ENCODE data around the gene TACC3. TPM values are rescaled to one million over a fixed set of nuclear protein-coding genes. Genes with fewer than 3 reads are reported as not detected.
A peak's percentile ranks its signal among the peaks of the same experiment; 100 is the strongest.

The TACC3 gene
- total and polyA plus RNA-seq, 2 of the 8 experiments (the other 6 are each of a cell fraction or from before 2014, with no cell fraction given) = 73.8 to 148 TPM

GRCh38 chr4:1751155-1751918 is 30.0 kb downstream of the TACC3 start:
- no peak overlapping the region for H3K9ac ChIP-seq (replicated peaks in 1 of 4; ENCODE audit: extremely low read depth in 1 of 4, low read depth in 3 of 4, low read length in 3 of 4)
- no peaks in the 10 kb centered on the region for H4K20me1 ChIP-seq (replicated peaks in 1 of 2; ENCODE audit: control insufficient read depth in 1 of 2, insufficient read depth in 2 of 2, low read length in 2 of 2)
- peaks cover 0 to 13% (median 10%) of the 10 kb centered on the region in 4 experiments; a peak in 6 of 7 replicates for H3K4me1 ChIP-seq (replicated peaks in 1 of 4; ENCODE audit: control insufficient read depth in 3 of 4, insufficient read depth in 4 of 4, low read length in 3 of 4)
- no peak for TF ChIP-seq TBP (IDR thresholded peaks at IDR 0.05; ENCODE audit: low read depth, low read length)
- H2BK15ac ChIP-seq (ENCODE audit: low read length) = 0 out of 2 replicates have a peak overlapping the region, but pooled peaks have one; percentile 16
- no peak overlapping the region for H2AK5ac ChIP-seq (ENCODE audit: low read depth, low read length)
- H3K79me2 ChIP-seq (ENCODE audit: control insufficient read depth in 1 of 2, insufficient read depth in 2 of 2, low read length in 2 of 2) = no peaks in the 10 kb centered on the region
- DNase-seq (ENCODE audit: low read depth in 1 of 2, low spot score in 2 of 2) (no peak), FAIRE-seq (no peak)
- no peak overlapping the region for H3K4me2 ChIP-seq (ENCODE audit: insufficient read depth in 1 of 2, low read depth in 2 of 2, low read length in 2 of 2)
- H3K14ac ChIP-seq (ENCODE audit: insufficient read length) = no peak overlapping the region
- H3K23ac ChIP-seq (ENCODE audit: insufficient read length) = no peak overlapping the region
- H3K36me3 ChIP-seq (ENCODE audit: control insufficient read depth in 2 of 4, insufficient read depth in 4 of 4, low read length in 3 of 4) = no peaks in the 10 kb centered on the region
- CTCF ChIA-PET (ENCODE audit: partially characterized antibody) = interaction anchor here (0.6 to 52.9 kb wide), 9 partner anchors 23 to 662 kb away, joined by 3 to 2507 read pairs (median 4); partner anchors contain the start of gene FGFR3
- H2BK20ac ChIP-seq (ENCODE audit: low read length) = peak overlapping the region; percentile 32; the same call in 1 of the 2 replicates
- H3K27me3 ChIP-seq (replicated peaks in 1 of 4; ENCODE audit: control insufficient read depth in 3 of 4, extremely low read depth in 1 of 4, insufficient read depth in 3 of 4, low read length in 3 of 4) = peaks cover 0 to 4% (median 0%) of the 10 kb centered on the region in 4 experiments; a peak in 2 of 7 replicates
- no peaks in the 10 kb centered on the region for H3K9me3 ChIP-seq (ENCODE audit: insufficient read depth in 2 of 2, low read depth in 1 of 2, low read length in 1 of 2)
- no peaks in the 10 kb centered on the region for H3K79me1 ChIP-seq (ENCODE audit: low read depth, low read length)
- H4K8ac ChIP-seq (ENCODE audit: extremely low read depth, insufficient read depth, low read length) = peak overlapping the region; percentile 3; the same call in 1 of the 2 replicates
- no peak overlapping the region for H3K18ac ChIP-seq (ENCODE audit: extremely low read depth, low read length)
- no peak overlapping the region for H2BK5ac ChIP-seq (ENCODE audit: low read depth, low read length)
- no peaks in the 10 kb centered on the region for H3K23me2 ChIP-seq (ENCODE audit: low read depth, low read length)
- WGBS, 2 experiments (ENCODE audit: extremely low coverage in 1 of 2, insufficient coverage in 1 of 2, insufficient read length in 1 of 2, insufficient replicate concordance in 2 of 2, low coverage in 1 of 2, low lambda C conversion rate in 2 of 2, missing lambda C conversion rate in 1 of 2) = 84% methylated on average over 23 of the region's 31 CpGs; no CpG with 5 or more reads in 1 of the 2 experiments
- no peak overlapping the region for H3K4ac ChIP-seq (replicated peaks; ENCODE audit: insufficient read length, low read depth, low read length)
- H2AFZ ChIP-seq (ENCODE audit: low read length) = no peak overlapping the region
- no peak overlapping the region for H3K56ac ChIP-seq (replicated peaks; ENCODE audit: insufficient read length, low read depth, low read length)
- peak overlapping the region; percentile 22 for H4K91ac ChIP-seq (replicated peaks; ENCODE audit: insufficient read length, low read length)
- no peak overlapping the region for H3K27ac ChIP-seq (ENCODE audit: low read depth, low read length)
- H3K4me3 ChIP-seq (ENCODE audit: extremely low read depth in 1 of 4, insufficient read depth in 2 of 4, low read depth in 3 of 4, low read length in 4 of 4) = no peak overlapping the region
- H4K5ac ChIP-seq (ENCODE audit: insufficient read length, low read depth, low read length) = no peak overlapping the region
- POLR2A ChIA-PET (ENCODE audit: partially characterized antibody) = interaction anchor here (0.7 to 2.5 kb wide), 13 partner anchors 9 to 62 kb away, joined by 3 to 8 read pairs (median 4); no protein-coding TSS in a partner anchor
- 0 out of 2 replicates have a peak overlapping the region, but pooled peaks have one; percentile 9 for H2BK12ac ChIP-seq (ENCODE audit: low read depth, low read length)
- no peak overlapping the region for H2BK120ac ChIP-seq (replicated peaks; ENCODE audit: low read depth, low read length)
